ENCODE data around the gene ENTREP3.
A peak's percentile ranks its signal among the peaks of the same experiment; 100 is the strongest.
"Not testable (repeated sequence)": the region's sequence is repeated elsewhere in the genome, so short reads cannot be mapped to it uniquely, and the experiment has no call there.

Gene ENTREP3

GRCh38 chr1:155227261-155228095 lies 27.8 kb downstream of the ENTREP3 start:
- Mint-ChIP-seq H3K27me3 (no peaks in the 10 kb centered on the region), H3K4me1 (ENCODE audit: low read depth) (peaks cover 21% of the 10 kb centered on the region), H3K9me3 (ENCODE audit: low read depth) (no peaks in the 10 kb centered on the region), H3K4me3 (peak overlapping the region; percentile 91), H3K36me3 (no peaks in the 10 kb centered on the region), H3K27ac (peak overlapping the region; percentile 98)

GRCh38 chr1:155226910-155227260 lies 28.4 kb downstream of the ENTREP3 start:
- Mint-ChIP-seq H3K27me3 (no peaks in the 10 kb centered on the region), H3K4me1 (ENCODE audit: low read depth) (peaks cover 21% of the 10 kb centered on the region), H3K27ac (peak overlapping the region; percentile 98), H3K4me3 (peak overlapping the region; percentile 91), H3K9me3 (ENCODE audit: low read depth) (no peaks in the 10 kb centered on the region), H3K36me3 (no peaks in the 10 kb centered on the region)

GRCh38 chr1:155226188-155226909 lies 28.9 kb downstream of the ENTREP3 start:
- H3K36me3 Mint-ChIP-seq, result no peaks in the 10 kb centered on the region
- peaks cover 21% of the 10 kb centered on the region for H3K4me1 Mint-ChIP-seq (ENCODE audit: low read depth)
- no peaks in the 10 kb centered on the region for H3K27me3 Mint-ChIP-seq
- no peaks in the 10 kb centered on the region for H3K9me3 Mint-ChIP-seq (ENCODE audit: low read depth)
- H3K4me3 Mint-ChIP-seq, result peak overlapping the region; percentile 91
- H3K27ac Mint-ChIP-seq, result peak overlapping the region; percentile 98

GRCh38 chr1:155225404-155225759 lies 29.9 kb downstream of the ENTREP3 start:
- H3K9me3 Mint-ChIP-seq (ENCODE audit: low read depth); H3K36me3 Mint-ChIP-seq; H3K27ac Mint-ChIP-seq; H3K27me3 Mint-ChIP-seq: not testable (repeated sequence)
- Mint-ChIP-seq H3K4me3 (peak overlapping the region; percentile 91), H3K4me1 (ENCODE audit: low read depth) (peaks cover 21% of the 10 kb centered on the region)

- Mint-ChIP-seq H3K27me3 (no peaks in the 10 kb centered on the region), H3K27ac (no peak overlapping the region), H3K9me3 (ENCODE audit: low read depth) (no peaks in the 10 kb centered on the region), H3K4me3 (no peak overlapping the region), H3K4me1 (ENCODE audit: low read depth) (peaks cover 26% of the 10 kb centered on the region), H3K36me3 (no peaks in the 10 kb centered on the region)
These were observed 32.2 kb downstream of the ENTREP3 start for GRCh38 chr1:155223047-155223446.

GRCh38 chr1:155220211-155220965 lies 34.9 kb downstream of the ENTREP3 start:
- not testable (repeated sequence) for H3K36me3 Mint-ChIP-seq; H3K27me3 Mint-ChIP-seq; H3K27ac Mint-ChIP-seq; H3K9me3 Mint-ChIP-seq (ENCODE audit: low read depth); H3K4me3 Mint-ChIP-seq
- peaks cover 11% of the 10 kb centered on the region for H3K4me1 Mint-ChIP-seq (ENCODE audit: low read depth)

GRCh38 chr1:155219592-155220031 lies 35.7 kb downstream of the ENTREP3 start:
- Mint-ChIP-seq H3K36me3 (no peaks in the 10 kb centered on the region), H3K4me3 (no peak overlapping the region), H3K27ac (no peak overlapping the region), H3K4me1 (ENCODE audit: low read depth) (peaks cover 10% of the 10 kb centered on the region), H3K9me3 (ENCODE audit: low read depth) (no peaks in the 10 kb centered on the region), H3K27me3 (no peaks in the 10 kb centered on the region)

- no peaks in the 10 kb centered on the region for H3K9me3 Mint-ChIP-seq (ENCODE audit: low read depth)
These were observed 36.3 kb downstream of the ENTREP3 start for GRCh38 chr1:155218854-155219591.

GRCh38 chr1:155214702-155215101 lies 40.6 kb downstream of the ENTREP3 start:
- not testable (repeated sequence) for H3K4me1 Mint-ChIP-seq (ENCODE audit: low read depth); H3K36me3 Mint-ChIP-seq; H3K4me3 Mint-ChIP-seq; H3K9me3 Mint-ChIP-seq (ENCODE audit: low read depth); H3K27me3 Mint-ChIP-seq
- H3K27ac Mint-ChIP-seq, result peak overlapping the region; percentile 0

More at GRCh38 chr1:155218854-155219591, 36.3 kb downstream of the ENTREP3 start:
- no peaks in the 10 kb centered on the region for H3K27me3 Mint-ChIP-seq
- H3K4me1 Mint-ChIP-seq (ENCODE audit: low read depth), result peaks cover 9% of the 10 kb centered on the region
- H3K27ac Mint-ChIP-seq, result no peak overlapping the region
- H3K36me3 Mint-ChIP-seq, result no peaks in the 10 kb centered on the region
- no peak overlapping the region for H3K4me3 Mint-ChIP-seq

GRCh38 chr1:155212051-155212440 lies 43.2 kb downstream of the ENTREP3 start:
- H3K4me3 Mint-ChIP-seq; H3K27ac Mint-ChIP-seq; H3K27me3 Mint-ChIP-seq; H3K36me3 Mint-ChIP-seq; H3K9me3 Mint-ChIP-seq (ENCODE audit: low read depth): not testable (repeated sequence)
- H3K4me1 Mint-ChIP-seq (ENCODE audit: low read depth), result peaks cover 14% of the 10 kb centered on the region

- H3K4me3 Mint-ChIP-seq; H3K36me3 Mint-ChIP-seq; H3K27ac Mint-ChIP-seq; H3K27me3 Mint-ChIP-seq; H3K9me3 Mint-ChIP-seq (ENCODE audit: low read depth): not testable (repeated sequence)
- H3K4me1 Mint-ChIP-seq (ENCODE audit: low read depth), result peaks cover 18% of the 10 kb centered on the region
These were observed 43.8 kb downstream of the ENTREP3 start for GRCh38 chr1:155211381-155212050.

GRCh38 chr1:155210314-155211104 lies 44.8 kb downstream of the ENTREP3 start:
- Mint-ChIP-seq H3K4me3 (peak overlapping the region; percentile 95), H3K9me3 (ENCODE audit: low read depth) (no peaks in the 10 kb centered on the region), H3K4me1 (ENCODE audit: low read depth) (peaks cover 18% of the 10 kb centered on the region), H3K36me3 (no peaks in the 10 kb centered on the region), H3K27ac (peak overlapping the region; percentile 31), H3K27me3 (no peaks in the 10 kb centered on the region)

- Mint-ChIP-seq H3K36me3 (no peaks in the 10 kb centered on the region), H3K4me1 (ENCODE audit: low read depth) (peaks cover 18% of the 10 kb centered on the region), H3K27me3 (no peaks in the 10 kb centered on the region), H3K9me3 (ENCODE audit: low read depth) (no peaks in the 10 kb centered on the region), H3K27ac (peak overlapping the region; percentile 91), H3K4me3 (peak overlapping the region; percentile 95)
These were observed 46.0 kb downstream of the ENTREP3 start for GRCh38 chr1:155209312-155209721.

Measured in activated naive CD8-positive, alpha-beta T cell (primary cell).